HG03439 (cell line): ENCODE data around the gene NMBR.
"Not testable (repeated sequence)": the region's sequence is repeated elsewhere in the genome, so short reads cannot be mapped to it uniquely, and the experiment has no call there.

Experiments used
- ATAC-seq: cut with Tn5 transposase; IDR thresholded peaks from one replicate; pipeline ENCODE4 v1.9.1; 2021; ENCODE audit warnings: mild to moderate bottlenecking, moderate library complexity; ENCODE audit not compliant: unreplicated experiment

Gene NMBR

GRCh38 chr6:142155895-142156757 is 9.2 kb upstream of the NMBR start:
- no peak for ATAC-seq

GRCh38 chr6:142155091-142155490 is 8.2 kb upstream of the NMBR start:
- no peak for ATAC-seq

- ATAC-seq, result no peak
These were observed 7.4 kb upstream of the NMBR start for GRCh38 chr6:142154336-142154735.

- ATAC-seq, result no peak
These were observed 6.3 kb upstream of the NMBR start for GRCh38 chr6:142153196-142153595.

- ATAC-seq, result no peak
These were observed 5.8 kb upstream of the NMBR start for GRCh38 chr6:142152746-142153145.

- ATAC-seq, result not testable (repeated sequence)
These were observed 5.4 kb downstream of the NMBR start for GRCh38 chr6:142141531-142141930.

GRCh38 chr6:142138876-142139275 is 8.0 kb downstream of the NMBR start:
- no peak for ATAC-seq

- no peak for ATAC-seq
These were observed 14.3 kb downstream of the NMBR start, which contains the start of gene GJE1 for GRCh38 chr6:142132625-142133024. TSS of gene GJE1 (plus strand) at chr6:142132925. CDS start at chr6:142133159, 234 bp downstream.

- ATAC-seq, result no peak
These were observed 16.1 kb downstream of the NMBR start for GRCh38 chr6:142130814-142131213.

GRCh38 chr6:142121342-142121741 is 25.6 kb downstream of the NMBR start:
- no peak for ATAC-seq

GRCh38 chr6:142118925-142119324 is 28.0 kb downstream of the NMBR start:
- no peak for ATAC-seq

GRCh38 chr6:142118328-142118727 is 28.6 kb downstream of the NMBR start:
- ATAC-seq, result no peak

GRCh38 chr6:142117366-142117765 is 29.6 kb downstream of the NMBR start:
- ATAC-seq, result no peak

- ATAC-seq, result peak; percentile 58
These were observed 34.4 kb downstream of the NMBR start for GRCh38 chr6:142112451-142113061.

- ATAC-seq, result not testable (repeated sequence)
These were observed 36.1 kb downstream of the NMBR start for GRCh38 chr6:142110820-142111219.

- not testable (repeated sequence) for ATAC-seq
These were observed 42.1 kb downstream of the NMBR start for GRCh38 chr6:142104820-142105219.

- ATAC-seq, result no peak
These were observed 58.1 kb downstream of the NMBR start for GRCh38 chr6:142088858-142089216.

GRCh38 chr6:142087950-142088857 is 58.7 kb downstream of the NMBR start:
- ATAC-seq, result no peak

- no peak for ATAC-seq
These were observed 67.8 kb downstream of the NMBR start for GRCh38 chr6:142079130-142079529.

GRCh38 chr6:142075516-142076101 is 71.3 kb downstream of the NMBR start:
- ATAC-seq, result no peak

- no peak for ATAC-seq
These were observed 72.4 kb downstream of the NMBR start for GRCh38 chr6:142074516-142074915.
